NCI-H69 (cell line): ENCODE measurements around the gene FBXW11.

ENCODE experiments used
- DNase-seq: peaks from one replicate; lab custom pipeline; 2025; lab: John Stamatoyannopoulos, UW

The FBXW11 gene

DNA sequence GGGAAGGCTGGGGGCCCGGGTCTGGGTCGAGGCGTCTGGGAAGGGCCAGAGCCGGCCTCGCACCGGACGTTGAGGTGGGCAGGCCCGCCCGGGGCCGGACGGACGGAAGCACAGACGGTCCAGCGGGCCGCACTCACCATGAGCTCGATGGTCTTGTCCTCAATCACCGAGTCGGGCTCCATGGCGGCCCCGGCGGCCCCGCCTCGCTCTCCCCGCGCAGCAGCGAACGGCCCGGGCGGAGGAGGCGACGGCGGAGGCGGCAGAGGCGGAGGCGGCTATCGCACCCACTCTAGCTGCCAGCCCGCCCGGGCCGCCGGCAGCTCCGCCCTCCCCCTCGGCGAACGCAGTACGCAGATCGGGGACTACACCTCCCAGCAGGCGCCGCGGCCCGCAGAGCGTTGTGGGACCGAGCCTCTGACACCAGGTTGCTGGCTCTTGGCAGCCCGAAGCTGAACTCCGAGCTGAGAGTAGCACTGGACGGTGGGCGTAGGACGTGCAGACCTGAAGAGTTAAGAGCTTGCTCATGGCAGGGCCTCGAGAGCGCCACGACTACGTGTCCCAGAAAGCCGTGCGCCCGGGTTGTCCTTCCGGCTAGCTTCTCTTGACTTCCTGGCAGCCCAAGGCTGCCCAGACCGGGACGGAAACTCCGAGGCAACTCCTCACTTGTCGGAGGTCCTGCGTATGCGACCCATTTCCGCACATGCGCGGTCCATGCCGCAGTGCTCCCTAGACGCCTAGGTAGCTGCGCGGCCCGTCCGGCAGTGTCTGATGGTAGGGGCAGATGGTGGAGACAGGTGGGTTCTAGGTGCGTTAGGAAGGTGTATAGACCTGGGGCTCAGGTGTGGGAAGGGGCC lies at the start of gene FBXW11:
Gene FBXW11 (minus strand): TSS at position 318 of the 854 bp plus-strand sequence. CDS start 136 bp downstream, at position 182.
- DNase-seq = peak; percentile 99

DNA sequence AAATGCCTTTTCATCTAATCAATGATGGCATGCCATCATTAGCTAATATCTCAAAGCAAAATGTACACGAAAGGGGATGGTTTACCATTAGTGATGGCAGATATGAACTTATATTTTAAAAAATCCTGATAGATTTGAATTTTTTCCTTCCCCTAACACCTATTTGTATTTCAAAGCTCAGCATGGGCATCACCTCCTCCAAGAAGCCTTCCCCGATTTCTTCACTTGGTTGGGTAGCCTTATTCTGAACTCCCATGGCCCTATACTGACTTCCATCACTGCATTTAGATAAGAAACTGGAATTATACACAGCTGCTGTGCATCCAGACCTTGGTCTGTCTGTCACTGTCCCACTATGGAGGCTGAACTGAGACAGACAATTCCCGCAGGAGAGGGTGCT lies 49.6 kb upstream of the FBXW11 start:
- no peak for DNase-seq

GRCh38 chr5:172055421-172055820 lies 49.0 kb upstream of the FBXW11 start:
- no peak for DNase-seq

DNA sequence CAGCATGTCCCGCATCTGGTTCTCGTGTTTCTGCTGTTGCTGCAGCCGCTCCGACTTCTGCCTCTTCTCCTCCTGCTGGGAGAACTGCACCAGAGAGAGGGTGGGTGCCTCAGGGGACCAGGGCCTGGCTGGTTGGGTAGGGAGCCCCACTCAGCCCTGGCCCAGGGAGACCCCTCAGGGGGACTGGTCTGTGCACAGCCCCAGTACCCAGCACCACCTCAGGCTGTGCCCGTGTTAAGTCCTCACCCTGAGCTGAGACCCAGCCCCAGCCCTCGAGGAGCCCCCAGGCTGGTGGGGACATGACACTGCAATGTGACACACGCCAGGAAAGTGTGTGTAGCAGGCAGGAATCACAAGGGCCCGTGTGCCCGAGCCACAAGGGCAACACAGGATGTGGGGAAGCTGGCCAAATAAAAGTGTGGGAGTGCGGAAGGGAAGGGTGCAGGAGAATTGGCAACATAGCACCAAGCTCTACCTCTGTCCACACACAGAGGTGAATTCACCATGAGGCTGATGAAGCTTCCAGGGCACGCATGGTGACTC lies 48.2 kb upstream of the FBXW11 start:
- no peak for DNase-seq

GRCh38 chr5:172052450-172053236 lies 46.2 kb upstream of the FBXW11 start:
- DNase-seq = no peak

- no peak for DNase-seq
Observed at GRCh38 chr5:172051643-172052339, 45.4 kb upstream of the FBXW11 start.

- DNase-seq = no peak
Observed at GRCh38 chr5:172050080-172050479, 43.6 kb upstream of the FBXW11 start.

DNA sequence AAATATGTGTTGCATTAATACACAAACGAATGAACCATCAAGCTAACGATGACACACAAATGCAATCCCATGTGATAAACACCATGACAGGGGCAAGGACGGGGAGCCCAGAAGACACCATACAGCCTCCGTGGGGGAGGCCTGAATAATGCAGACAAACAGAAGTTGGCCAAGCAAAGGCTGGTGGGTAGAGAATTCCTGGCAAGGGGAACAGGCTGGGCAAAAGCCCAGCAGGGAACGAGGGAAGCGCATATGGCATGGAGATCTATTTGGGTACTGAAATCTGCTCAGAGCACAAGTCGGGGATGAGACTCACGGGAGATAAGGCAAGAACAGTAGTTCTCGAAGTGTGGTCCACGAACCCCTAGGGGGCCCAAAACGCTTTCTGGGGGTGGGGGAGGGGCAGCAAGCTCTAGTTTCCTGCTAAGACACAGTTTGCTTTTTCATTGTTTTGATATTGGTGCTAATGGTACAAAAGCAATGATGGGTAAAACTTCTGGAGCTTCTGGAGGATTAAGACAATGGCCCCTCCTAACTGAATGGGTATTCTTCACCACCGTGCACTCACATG lies 42.9 kb upstream of the FBXW11 start:
- DNase-seq = no peak

DNA sequence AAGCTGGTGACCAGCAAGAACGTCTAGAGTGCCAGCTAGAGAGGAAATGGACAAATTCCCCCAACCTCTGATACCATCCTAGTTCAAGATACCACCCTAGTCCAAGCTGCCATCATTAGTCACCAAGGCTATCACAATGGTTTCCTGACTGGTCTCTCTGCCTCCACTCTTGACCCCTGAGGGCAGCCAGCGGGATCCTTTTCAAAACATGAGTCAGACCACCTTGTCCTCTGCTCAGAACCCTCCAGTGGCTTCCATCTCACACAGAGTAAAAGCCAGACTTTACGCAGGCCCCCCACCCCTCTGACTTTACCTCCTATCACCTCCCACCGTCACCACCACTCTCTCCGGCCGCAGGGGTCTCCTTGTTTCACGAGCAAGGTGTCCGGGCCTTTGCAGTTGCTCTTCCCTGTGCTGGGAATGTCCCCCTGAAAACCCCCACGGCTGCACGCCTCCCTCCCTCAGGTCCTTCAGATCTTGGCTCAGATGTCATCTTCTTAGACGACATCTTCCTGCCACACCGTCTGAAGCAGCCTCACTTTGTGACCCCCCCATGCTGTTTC lies 42.2 kb upstream of the FBXW11 start:
- no peak for DNase-seq

GRCh38 chr5:172048170-172048422 lies 41.7 kb upstream of the FBXW11 start:
- no peak for DNase-seq

GRCh38 chr5:172046593-172046992 lies 40.2 kb upstream of the FBXW11 start:
- DNase-seq = no peak

- DNase-seq = no peak
Observed at GRCh38 chr5:172045315-172045632, 38.8 kb upstream of the FBXW11 start.

- DNase-seq = no peak
Observed at GRCh38 chr5:172044631-172045314, 38.3 kb upstream of the FBXW11 start.

GRCh38 chr5:172043865-172044264 lies 37.4 kb upstream of the FBXW11 start:
- DNase-seq = no peak

DNA sequence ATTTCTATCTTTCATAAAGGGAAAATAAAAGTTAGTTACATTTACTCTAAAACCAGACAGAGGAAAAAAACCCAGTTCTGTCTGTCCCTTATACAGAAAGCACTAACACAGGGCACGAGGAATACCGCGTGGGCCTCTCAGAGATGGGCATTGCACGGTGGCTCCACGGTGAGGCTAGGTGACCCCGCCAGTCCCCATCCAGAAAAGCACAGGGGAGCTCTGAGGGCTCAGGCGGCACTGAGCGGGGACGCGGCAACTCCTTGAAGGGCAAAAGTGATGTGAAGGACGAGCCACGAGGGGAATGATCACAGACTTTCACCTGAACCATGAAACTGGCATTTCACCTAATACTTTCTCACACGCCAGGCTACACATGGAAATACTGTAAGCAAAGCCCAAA lies 35.7 kb upstream of the FBXW11 start:
- DNase-seq = no peak

- no peak for DNase-seq
Observed at GRCh38 chr5:172038167-172038566, 31.7 kb upstream of the FBXW11 start.

DNA sequence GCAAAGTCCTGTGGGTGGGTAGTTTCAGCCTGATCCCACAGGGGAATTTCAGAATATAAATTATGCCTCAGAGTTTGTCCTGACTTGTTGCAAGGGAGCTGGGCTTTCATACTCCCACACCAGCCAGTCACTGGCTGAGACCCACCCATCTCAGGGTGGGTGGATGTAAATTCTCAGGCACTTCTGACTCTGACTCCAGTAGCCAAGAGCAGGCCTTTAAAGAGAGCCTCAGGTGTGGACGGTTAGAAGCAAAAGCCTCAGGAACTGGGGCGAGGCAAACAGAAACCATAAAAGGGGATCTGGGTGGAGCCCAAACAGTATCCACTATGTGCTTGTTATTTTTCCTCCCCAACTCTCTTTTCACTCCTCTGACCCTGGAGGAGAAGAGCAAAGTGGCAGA lies 28.6 kb upstream of the FBXW11 start:
- no peak for DNase-seq

GRCh38 chr5:172031894-172032461 lies 25.5 kb upstream of the FBXW11 start:
- no peak for DNase-seq

GRCh38 chr5:172029876-172030275 lies 23.4 kb upstream of the FBXW11 start:
- DNase-seq = no peak

GRCh38 chr5:172028167-172028566 lies 21.7 kb upstream of the FBXW11 start:
- no peak for DNase-seq
